Measurements from ENCODE around the gene NELL2. TPM values are rescaled to one million over a fixed set of nuclear protein-coding genes. Genes with fewer than 3 reads are reported as not detected.

Gene NELL2
- total and polyA plus RNA-seq, 2 experiments from 2014 or later = not detected

DNA sequence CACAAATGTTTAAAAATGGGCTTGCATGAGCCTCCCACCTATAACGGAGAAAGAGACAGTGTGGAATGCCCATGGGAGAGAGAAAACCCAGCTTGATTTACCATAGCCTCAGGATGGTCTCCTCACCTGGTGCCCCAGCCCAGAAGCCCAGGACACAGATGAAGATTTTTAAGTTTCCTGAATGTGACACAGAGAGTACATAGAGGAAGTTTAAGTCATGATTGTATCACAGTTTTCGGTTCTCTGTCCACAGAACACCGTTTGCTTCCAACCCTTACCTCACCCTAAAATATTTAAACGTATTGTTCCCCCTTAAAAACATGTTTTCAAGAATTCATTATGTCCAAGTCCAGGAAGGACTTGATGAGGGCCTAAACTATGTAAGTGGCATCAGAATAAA lies 56.2 kb downstream of the NELL2 start:
- Histone ChIP-seq H3K79me2 (ENCODE audit: insufficient read depth) (no peaks in the 10 kb centered on the region), H3K9me2 (ENCODE audit: insufficient read depth) (no peaks in the 10 kb centered on the region), H4K20me1 (ENCODE audit: insufficient read depth) (no peaks in the 10 kb centered on the region), H3K9me3 (ENCODE audit: low read depth) (no peaks in the 10 kb centered on the region), H3K36me3 (ENCODE audit: low read depth) (no peaks in the 10 kb centered on the region), H3K9ac (no peak overlapping the region), H3K4me1 (ENCODE audit: insufficient read depth) (no peaks in the 10 kb centered on the region), H3K4me2 (ENCODE audit: unreplicated experiment) (no peak overlapping the region), H3K27ac (no peak overlapping the region), H3K27me3 (replicated peaks; ENCODE audit: insufficient read depth) (no peaks in the 10 kb centered on the region), H3K4me3 (no peak overlapping the region), H2AFZ (no peak overlapping the region), H3F3A (ENCODE audit: insufficient read depth) (no peaks in the 10 kb centered on the region)
- TF ChIP-seq EZH2phosphoT487 (IDR thresholded peaks at IDR 0.05; ENCODE audit: insufficient read depth, low read depth) (no peak), EZH2 (IDR thresholded peaks at IDR 0.05; ENCODE audit: insufficient read depth, poor library complexity, severe bottlenecking) (no peak)
- in situ Hi-C loops (cut with MboI) = no loop called here
- 14 to 18% methylated on average over 4 of the region's 4 CpGs for WGBS, 2 experiments (ENCODE audit: low coverage in 1 of 2, low lambda C conversion rate in 2 of 2, missing lambda C conversion rate in 2 of 2)
- no peak for DNase-seq

GRCh38 chr12:44817687-44818086 lies 58.4 kb downstream of the NELL2 start:
- Histone ChIP-seq H3F3A (ENCODE audit: insufficient read depth) (no peaks in the 10 kb centered on the region), H3K27me3 (replicated peaks; ENCODE audit: insufficient read depth) (no peaks in the 10 kb centered on the region), H3K9me2 (ENCODE audit: insufficient read depth) (no peaks in the 10 kb centered on the region), H3K79me2 (ENCODE audit: insufficient read depth) (no peaks in the 10 kb centered on the region), H3K9me3 (ENCODE audit: low read depth) (no peaks in the 10 kb centered on the region), H3K4me3 (no peak overlapping the region), H4K20me1 (ENCODE audit: insufficient read depth) (no peaks in the 10 kb centered on the region), H3K9ac (no peak overlapping the region), H3K27ac (no peak overlapping the region), H3K4me1 (ENCODE audit: insufficient read depth) (no peaks in the 10 kb centered on the region), H3K4me2 (ENCODE audit: unreplicated experiment) (no peak overlapping the region), H2AFZ (no peak overlapping the region), H3K36me3 (ENCODE audit: low read depth) (no peaks in the 10 kb centered on the region)
- 36 to 39% methylated on average over 3 of the region's 3 CpGs for WGBS, 2 experiments (ENCODE audit: low coverage in 1 of 2, low lambda C conversion rate in 2 of 2, missing lambda C conversion rate in 2 of 2)
- TF ChIP-seq EZH2phosphoT487 (IDR thresholded peaks at IDR 0.05; ENCODE audit: insufficient read depth, low read depth) (no peak), EZH2 (IDR thresholded peaks at IDR 0.05; ENCODE audit: insufficient read depth, poor library complexity, severe bottlenecking) (no peak)
- no peak for DNase-seq
- in situ Hi-C loops (cut with MboI) = no loop called here

GRCh38 chr12:44816446-44817017 lies 59.6 kb downstream of the NELL2 start:
- TF ChIP-seq EZH2 (IDR thresholded peaks at IDR 0.05; ENCODE audit: insufficient read depth, poor library complexity, severe bottlenecking) (no peak), EZH2phosphoT487 (IDR thresholded peaks at IDR 0.05; ENCODE audit: insufficient read depth, low read depth) (no peak)
- in situ Hi-C loops (cut with MboI) = no loop called here
- no peaks in the 10 kb centered on the region for H3K4me1 ChIP-seq (ENCODE audit: insufficient read depth)
- no peaks in the 10 kb centered on the region for H3K27me3 ChIP-seq (replicated peaks; ENCODE audit: insufficient read depth)
- H3K4me3 ChIP-seq = no peak overlapping the region
- no peaks in the 10 kb centered on the region for H3K9me3 ChIP-seq (ENCODE audit: low read depth)
- no peak overlapping the region for H3K9ac ChIP-seq
- H4K20me1 ChIP-seq (ENCODE audit: insufficient read depth) = no peaks in the 10 kb centered on the region
- no peak overlapping the region for H3K27ac ChIP-seq
- DNase-seq = no peak
- WGBS, 2 experiments (ENCODE audit: low coverage in 1 of 2, low lambda C conversion rate in 2 of 2, missing lambda C conversion rate in 2 of 2) = 66 to 70% methylated on average over 4 of the region's 4 CpGs
- no peaks in the 10 kb centered on the region for H3F3A ChIP-seq (ENCODE audit: insufficient read depth)
- H3K79me2 ChIP-seq (ENCODE audit: insufficient read depth) = no peaks in the 10 kb centered on the region
- no peak overlapping the region for H2AFZ ChIP-seq
- H3K9me2 ChIP-seq (ENCODE audit: insufficient read depth) = no peaks in the 10 kb centered on the region
- no peak overlapping the region for H3K4me2 ChIP-seq (ENCODE audit: unreplicated experiment)
- no peaks in the 10 kb centered on the region for H3K36me3 ChIP-seq (ENCODE audit: low read depth)

DNA sequence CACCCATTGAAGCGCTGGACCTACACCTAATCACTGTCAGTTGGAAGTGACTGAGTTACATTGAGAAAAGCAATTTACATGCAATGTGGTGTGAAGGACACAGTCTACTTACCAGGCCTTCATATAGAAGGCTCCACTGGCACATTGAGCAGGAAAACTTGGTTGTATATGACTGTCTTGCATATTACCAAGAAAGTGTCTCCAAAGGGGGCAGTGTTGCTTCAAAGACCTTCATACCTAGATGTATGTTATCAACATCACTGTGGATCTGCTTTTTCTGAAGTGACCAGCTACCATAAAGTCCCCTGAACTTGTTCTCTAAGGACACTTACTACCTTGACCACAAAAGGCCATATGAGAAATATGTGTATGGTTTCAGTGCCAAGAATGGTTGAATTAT lies 64.1 kb downstream of the NELL2 start:
- no peaks in the 10 kb centered on the region for H3K36me3 ChIP-seq (ENCODE audit: low read depth)
- H3K27me3 ChIP-seq (replicated peaks; ENCODE audit: insufficient read depth) = no peaks in the 10 kb centered on the region
- H3K9ac ChIP-seq = no peak overlapping the region
- TF ChIP-seq EZH2 (IDR thresholded peaks at IDR 0.05; ENCODE audit: insufficient read depth, poor library complexity, severe bottlenecking) (no peak), EZH2phosphoT487 (IDR thresholded peaks at IDR 0.05; ENCODE audit: insufficient read depth, low read depth) (no peak)
- no peak overlapping the region for H3K27ac ChIP-seq
- H3F3A ChIP-seq (ENCODE audit: insufficient read depth) = no peaks in the 10 kb centered on the region
- H2AFZ ChIP-seq = no peak overlapping the region
- no peaks in the 10 kb centered on the region for H4K20me1 ChIP-seq (ENCODE audit: insufficient read depth)
- no peaks in the 10 kb centered on the region for H3K9me2 ChIP-seq (ENCODE audit: insufficient read depth)
- H3K4me2 ChIP-seq (ENCODE audit: unreplicated experiment) = no peak overlapping the region
- 88% methylated on average over 1 of the region's 1 CpG for WGBS, 2 experiments (ENCODE audit: low coverage in 1 of 2, low lambda C conversion rate in 2 of 2, missing lambda C conversion rate in 2 of 2)
- no peaks in the 10 kb centered on the region for H3K9me3 ChIP-seq (ENCODE audit: low read depth)
- H3K4me3 ChIP-seq = no peak overlapping the region
- no peaks in the 10 kb centered on the region for H3K79me2 ChIP-seq (ENCODE audit: insufficient read depth)
- in situ Hi-C loops (cut with MboI) = no loop called here
- no peak for DNase-seq
- H3K4me1 ChIP-seq (ENCODE audit: insufficient read depth) = no peaks in the 10 kb centered on the region

DNA sequence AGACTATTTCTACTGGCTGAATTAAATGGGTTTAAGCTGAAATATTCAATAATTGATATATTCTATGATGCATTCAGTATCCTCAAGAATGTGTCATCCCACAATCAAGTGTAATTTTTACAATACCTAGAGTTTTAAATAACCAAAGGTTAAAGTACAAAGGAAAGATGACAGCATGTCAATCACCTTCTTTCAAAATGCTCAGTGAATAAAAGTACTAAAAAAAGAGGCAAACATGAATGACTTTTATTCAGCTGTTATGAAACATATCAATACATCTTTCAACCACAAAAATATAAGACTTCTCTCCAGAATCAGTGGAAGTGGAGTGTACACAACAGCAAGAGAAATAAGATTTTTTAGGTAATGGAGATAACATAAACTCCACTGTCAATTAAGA lies 72.0 kb downstream of the NELL2 start:
- Histone ChIP-seq H3F3A (ENCODE audit: insufficient read depth) (no peaks in the 10 kb centered on the region), H3K36me3 (ENCODE audit: low read depth) (no peaks in the 10 kb centered on the region), H4K20me1 (ENCODE audit: insufficient read depth) (no peaks in the 10 kb centered on the region), H3K9me3 (ENCODE audit: low read depth) (no peaks in the 10 kb centered on the region), H3K27ac (no peak overlapping the region), H3K27me3 (replicated peaks; ENCODE audit: insufficient read depth) (no peaks in the 10 kb centered on the region), H2AFZ (no peak overlapping the region), H3K4me3 (no peak overlapping the region), H3K9me2 (ENCODE audit: insufficient read depth) (no peaks in the 10 kb centered on the region), H3K9ac (no peak overlapping the region), H3K79me2 (ENCODE audit: insufficient read depth) (no peaks in the 10 kb centered on the region), H3K4me2 (ENCODE audit: unreplicated experiment) (no peak overlapping the region), H3K4me1 (ENCODE audit: insufficient read depth) (no peaks in the 10 kb centered on the region)
- no peak for DNase-seq
- in situ Hi-C loops (cut with MboI) = no loop called here
- TF ChIP-seq EZH2 (IDR thresholded peaks at IDR 0.05; ENCODE audit: insufficient read depth, poor library complexity, severe bottlenecking) (no peak), EZH2phosphoT487 (IDR thresholded peaks at IDR 0.05; ENCODE audit: insufficient read depth, low read depth) (no peak)
